NCI-H2196 treated with DMSO at 0.1 percent for 48 hours (cell line): ENCODE data around the gene LRAT.
A peak's percentile ranks its signal among the peaks of the same experiment; 100 is the strongest.
"Not testable (repeated sequence)": the region's sequence is repeated elsewhere in the genome, so short reads cannot be mapped to it uniquely, and the experiment has no call there.

ENCODE experiments used
- DNase-seq: peaks from one replicate; lab custom pipeline; 2025; ENCODE audit not compliant: unreplicated experiment; lab: John Stamatoyannopoulos, UW

Gene LRAT

GRCh38 chr4:154743683-154744340 is at the start of gene LRAT:
Gene LRAT (plus strand): TSS chr4:154744000. CDS start chr4:154744327, 327 bp downstream.
- peak; percentile 7 for DNase-seq

GRCh38 chr4:154707877-154708276 is 35.9 kb upstream of the LRAT start:
- DNase-seq = no peak

- no peak for DNase-seq
Observed at GRCh38 chr4:154709550-154709949, 34.2 kb upstream of the LRAT start.

GRCh38 chr4:154711522-154711921 is 32.3 kb upstream of the LRAT start:
- no peak for DNase-seq

GRCh38 chr4:154714339-154715040 is 29.3 kb upstream of the LRAT start:
- DNase-seq = no peak

GRCh38 chr4:154719087-154719486 is 24.7 kb upstream of the LRAT start:
- no peak for DNase-seq

GRCh38 chr4:154720123-154720522 is 23.7 kb upstream of the LRAT start:
- no peak for DNase-seq

- DNase-seq = no peak
Observed at GRCh38 chr4:154720618-154721267, 23.1 kb upstream of the LRAT start.

- DNase-seq = no peak
Observed at GRCh38 chr4:154722262-154722661, 21.5 kb upstream of the LRAT start.

GRCh38 chr4:154723601-154724000 is 20.2 kb upstream of the LRAT start:
- DNase-seq = not testable (repeated sequence)

- DNase-seq = no peak
Observed at GRCh38 chr4:154727540-154727939, 16.3 kb upstream of the LRAT start.

- no peak for DNase-seq
Observed at GRCh38 chr4:154731756-154732155, 12.0 kb upstream of the LRAT start.

GRCh38 chr4:154732669-154733068 is 11.1 kb upstream of the LRAT start:
- DNase-seq = no peak

GRCh38 chr4:154736770-154737169 is 7.0 kb upstream of the LRAT start:
- DNase-seq = no peak

GRCh38 chr4:154738426-154738825 is 5.4 kb upstream of the LRAT start:
- DNase-seq = no peak

- DNase-seq = no peak
Observed at GRCh38 chr4:154739111-154739510, 4.7 kb upstream of the LRAT start.

- DNase-seq = no peak
Observed at GRCh38 chr4:154740462-154740861, 3.3 kb upstream of the LRAT start.

- DNase-seq = no peak
Observed at GRCh38 chr4:154741131-154741665, 2.6 kb upstream of the LRAT start.

GRCh38 chr4:154741922-154742850 is 1.6 kb upstream of the LRAT start:
- no peak for DNase-seq

- DNase-seq = no peak
Observed at GRCh38 chr4:154744341-154744926, 634 bp downstream of the LRAT start.
